Measurements from ENCODE around the gene CIRBP. TPM values are rescaled to one million over a fixed set of nuclear protein-coding genes. Genes with fewer than 3 reads are reported as not detected.

CIRBP gene
- total RNA-seq, 1 donor from 2014 or later: 184 TPM

DNA sequence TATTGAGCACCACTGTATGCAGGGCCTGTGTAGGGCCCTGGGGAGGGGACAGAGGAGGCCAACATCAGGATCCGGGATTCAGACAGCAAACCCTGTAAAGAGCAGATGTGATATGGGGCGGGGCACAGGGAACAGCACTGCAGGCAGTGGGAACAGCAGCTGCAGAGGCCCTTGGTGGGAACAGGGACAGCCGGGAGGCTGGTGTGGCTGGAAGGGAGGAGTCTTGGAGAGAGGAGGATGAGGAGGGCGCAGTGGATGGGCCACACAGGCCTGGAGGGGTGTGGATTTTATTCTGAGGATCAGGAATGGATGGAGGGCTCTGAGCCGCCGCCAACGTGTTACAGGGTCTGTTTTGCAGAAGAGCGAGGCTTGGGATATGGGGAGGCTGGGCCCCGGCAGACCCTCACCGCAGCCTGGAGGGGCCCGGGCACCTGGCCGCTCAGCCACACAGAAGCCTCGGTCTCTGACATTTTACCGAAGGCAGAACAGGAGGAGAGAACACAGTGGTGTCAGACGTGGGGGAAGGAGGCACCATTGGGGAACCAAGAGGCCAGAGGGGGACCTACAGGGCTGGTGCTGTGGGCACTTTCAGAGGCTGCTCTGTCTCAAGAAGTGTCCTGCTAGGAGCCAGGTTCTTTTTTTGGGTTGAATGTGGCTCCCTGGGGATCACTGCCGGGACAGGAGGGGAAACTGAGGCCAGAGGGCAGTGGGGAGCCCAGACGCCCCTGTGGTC, 23.5 kb downstream of the CIRBP start:
- Mint-ChIP-seq H3K27ac (ENCODE audit: unreplicated experiment) (no peak overlapping the region), H3K9me3 (ENCODE audit: unreplicated experiment) (no peaks in the 10 kb centered on the region), H3K4me1 (ENCODE audit: low read depth, unreplicated experiment) (no peaks in the 10 kb centered on the region), H3K36me3 (ENCODE audit: low read depth, unreplicated experiment) (no peaks in the 10 kb centered on the region), H3K4me3 (ENCODE audit: unreplicated experiment) (peak overlapping the region; percentile 28), H3K27me3 (ENCODE audit: low read depth, unreplicated experiment) (peaks cover 6% of the 10 kb centered on the region)
- H3K79me2 ChIP-seq (ENCODE audit: insufficient read depth, low read length): no peaks in the 10 kb centered on the region
- TF ChIP-seq EZH2 (IDR thresholded peaks at IDR 0.05; ENCODE audit: insufficient read depth, low read length): no peak
- TF ChIP-seq, protein P1, sequence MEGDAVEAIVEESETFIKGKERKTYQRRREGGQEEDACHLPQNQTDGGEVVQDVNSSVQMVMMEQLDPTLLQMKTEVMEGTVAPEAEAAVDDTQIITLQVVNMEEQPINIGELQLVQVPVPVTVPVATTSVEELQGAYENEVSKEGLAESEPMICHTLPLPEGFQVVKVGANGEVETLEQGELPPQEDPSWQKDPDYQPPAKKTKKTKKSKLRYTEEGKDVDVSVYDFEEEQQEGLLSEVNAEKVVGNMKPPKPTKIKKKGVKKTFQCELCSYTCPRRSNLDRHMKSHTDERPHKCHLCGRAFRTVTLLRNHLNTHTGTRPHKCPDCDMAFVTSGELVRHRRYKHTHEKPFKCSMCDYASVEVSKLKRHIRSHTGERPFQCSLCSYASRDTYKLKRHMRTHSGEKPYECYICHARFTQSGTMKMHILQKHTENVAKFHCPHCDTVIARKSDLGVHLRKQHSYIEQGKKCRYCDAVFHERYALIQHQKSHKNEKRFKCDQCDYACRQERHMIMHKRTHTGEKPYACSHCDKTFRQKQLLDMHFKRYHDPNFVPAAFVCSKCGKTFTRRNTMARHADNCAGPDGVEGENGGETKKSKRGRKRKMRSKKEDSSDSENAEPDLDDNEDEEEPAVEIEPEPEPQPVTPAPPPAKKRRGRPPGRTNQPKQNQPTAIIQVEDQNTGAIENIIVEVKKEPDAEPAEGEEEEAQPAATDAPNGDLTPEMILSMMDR (IDR thresholded peaks at IDR 0.05; ENCODE audit: insufficient read depth, low read depth, low read length): no peak
- no peaks in the 10 kb centered on the region for H3K9me3 ChIP-seq (ENCODE audit: insufficient read depth, low read depth, low read length)
- no peak for DNase-seq (ENCODE audit: low read depth)
- H3K27me3 ChIP-seq (ENCODE audit: insufficient read depth, low read length): peaks cover 2% of the 10 kb centered on the region
- H2AFZ ChIP-seq (ENCODE audit: low read depth, low read length): no peak overlapping the region
- no peak overlapping the region for H3K9ac ChIP-seq (ENCODE audit: low read length)
- peaks cover 2% of the 10 kb centered on the region for H3K4me1 ChIP-seq (ENCODE audit: insufficient read depth, low read length)
- no peak overlapping the region for H3K4me2 ChIP-seq (ENCODE audit: low read length)
- no peak overlapping the region for H3K4me3 ChIP-seq (ENCODE audit: insufficient read depth, low read depth, low read length)
- no peaks in the 10 kb centered on the region for H3K36me3 ChIP-seq (ENCODE audit: insufficient read depth, low read length)
- FAIRE-seq: no peak
- H4K20me1 ChIP-seq (ENCODE audit: insufficient read depth, low read length): peaks cover 6% of the 10 kb centered on the region
- no peak overlapping the region for H3K27ac ChIP-seq (ENCODE audit: low read depth, low read length)

DNA sequence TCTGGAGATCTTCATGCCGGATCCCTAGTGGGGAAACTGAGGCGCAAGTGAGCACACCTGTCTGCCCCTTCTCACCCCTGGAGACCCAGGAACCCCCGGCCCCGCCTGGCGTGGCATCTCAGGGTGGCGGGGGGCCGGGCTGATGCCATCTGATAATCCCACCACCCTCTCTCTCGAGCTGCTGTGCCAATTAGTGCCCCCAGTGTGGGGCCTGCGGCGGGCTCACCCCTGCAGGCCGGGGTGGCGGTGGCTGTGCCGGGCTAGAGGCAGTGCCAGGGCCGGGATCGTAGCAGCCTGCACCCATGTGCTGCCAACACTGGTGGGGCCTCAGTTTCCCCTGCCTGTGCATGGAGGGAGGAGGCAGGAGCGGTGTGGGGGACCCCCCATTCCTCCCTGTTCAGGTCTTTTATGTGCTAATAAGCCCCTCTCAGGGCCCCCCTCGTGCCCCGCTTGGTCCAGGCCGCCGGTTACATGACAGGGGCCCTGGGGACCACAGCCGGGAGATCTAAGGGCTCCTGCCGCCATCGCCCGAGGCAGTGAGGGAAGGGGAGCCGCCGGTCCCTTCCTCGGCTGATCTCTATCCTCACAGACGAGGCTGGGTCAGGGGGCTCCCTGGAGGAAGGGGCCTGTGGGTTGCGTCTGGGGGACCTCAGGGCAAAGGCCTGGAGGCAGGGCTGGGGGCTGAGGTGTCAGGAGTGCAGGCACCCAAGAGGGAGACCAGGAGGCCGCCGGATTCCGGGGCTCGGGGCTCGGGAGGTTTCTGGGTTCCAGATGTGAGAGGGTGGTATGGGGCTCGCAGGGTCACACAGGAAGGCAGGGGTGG, 24.9 kb downstream of the CIRBP start:
- no peak for TF ChIP-seq EZH2 (IDR thresholded peaks at IDR 0.05; ENCODE audit: insufficient read depth, low read length)
- TF ChIP-seq, protein P1 (IDR thresholded peaks at IDR 0.05; ENCODE audit: insufficient read depth, low read depth, low read length): no peak
- H3K27ac Mint-ChIP-seq (ENCODE audit: unreplicated experiment): no peak overlapping the region
- H3K36me3 Mint-ChIP-seq (ENCODE audit: low read depth, unreplicated experiment): no peaks in the 10 kb centered on the region
- no peaks in the 10 kb centered on the region for H3K79me2 ChIP-seq (ENCODE audit: insufficient read depth, low read length)
- no peaks in the 10 kb centered on the region for H3K36me3 ChIP-seq (ENCODE audit: insufficient read depth, low read length)
- H3K4me3 ChIP-seq (ENCODE audit: insufficient read depth, low read depth, low read length): no peak overlapping the region
- no peak overlapping the region for H3K27ac ChIP-seq (ENCODE audit: low read depth, low read length)
- H3K9me3 Mint-ChIP-seq (ENCODE audit: unreplicated experiment): no peaks in the 10 kb centered on the region
- FAIRE-seq (no peak), DNase-seq (ENCODE audit: low read depth) (no peak)
- H3K27me3 Mint-ChIP-seq (ENCODE audit: low read depth, unreplicated experiment): peaks cover 6% of the 10 kb centered on the region
- no peaks in the 10 kb centered on the region for H3K9me3 ChIP-seq (ENCODE audit: insufficient read depth, low read depth, low read length)
- peaks cover 6% of the 10 kb centered on the region for H4K20me1 ChIP-seq (ENCODE audit: insufficient read depth, low read length)
- no peak overlapping the region for H2AFZ ChIP-seq (ENCODE audit: low read depth, low read length)
- no peak overlapping the region for H3K4me2 ChIP-seq (ENCODE audit: low read length)
- no peaks in the 10 kb centered on the region for H3K4me1 Mint-ChIP-seq (ENCODE audit: low read depth, unreplicated experiment)
- no peak overlapping the region for H3K9ac ChIP-seq (ENCODE audit: low read length)
- no peak overlapping the region for H3K4me3 Mint-ChIP-seq (ENCODE audit: unreplicated experiment)
- H3K4me1 ChIP-seq (ENCODE audit: insufficient read depth, low read length): no peaks in the 10 kb centered on the region
- no peaks in the 10 kb centered on the region for H3K27me3 ChIP-seq (ENCODE audit: insufficient read depth, low read length)

Data from astrocyte (in vitro differentiated cells and primary cell).